HepG2 (cell line): Measurements from ENCODE around the gene EZH1. TPM values are rescaled to one million over a fixed set of nuclear protein-coding genes. Genes with fewer than 3 reads are reported as not detected.

Source experiments
- ARID5B ChIP-seq: IDR thresholded peaks from 2 replicates; pipeline ENCODE4 v1.4.0; 2020; ENCODE audit warnings: mild to moderate bottlenecking, missing genetic modification reagents
- ARNT2 ChIP-seq: sonication (generic); formaldehyde crosslinking; IDR thresholded peaks from 2 replicates; pipeline ENCODE4 v1.8.0; 2022; ENCODE audit warnings: mild to moderate bottlenecking, low read depth, missing genetic modification reagents, moderate library complexity
- DBP ChIP-seq: sonication (generic); formaldehyde crosslinking; IDR thresholded peaks from 2 replicates; pipeline ENCODE4 v1.4.0; 2020; ENCODE audit warnings: missing genetic modification reagents; ENCODE audit errors: not compliant biosample characterization
- MED13 ChIP-seq: sonication (generic); formaldehyde crosslinking; IDR thresholded peaks from 2 replicates; pipeline ENCODE4 v1.5.0; 2020; ENCODE audit warnings: missing genetic modification reagents
- MLX ChIP-seq: IDR thresholded peaks from 2 replicates; pipeline ENCODE4 v1.6.1; 2016
- NR2F1 ChIP-seq, 2 experiments: fragments of 450-650 bp in 1 of 2; formaldehyde crosslinking in 1 of 2; IDR thresholded peaks; 2 replicates each; pipeline versions ENCODE4 v1.5.0 to v1.6.1; 2016 to 2020; ENCODE audit warnings: mild to moderate bottlenecking in 1 of 2, missing compliant biosample characterization in 1 of 2, missing genetic modification reagents in 1 of 2, moderate library complexity in 1 of 2
- PATZ1 ChIP-seq: sonication (generic); formaldehyde crosslinking; IDR thresholded peaks from 2 replicates; pipeline ENCODE4 v1.4.0; 2020; ENCODE audit warnings: missing genetic modification reagents
- POGZ ChIP-seq: sonication (generic); formaldehyde crosslinking; IDR thresholded peaks from 2 replicates; pipeline ENCODE4 v1.4.0; 2020; ENCODE audit warnings: mild to moderate bottlenecking, missing genetic modification reagents
- SNAPC2 ChIP-seq: sonication (generic); formaldehyde crosslinking; IDR thresholded peaks from 2 replicates; pipeline ENCODE4 v1.8.1; 2022; ENCODE audit warnings: mild to moderate bottlenecking, missing genetic modification reagents
- TCF12 ChIP-seq, 2 experiments: fragments of 450-650 bp in 1 of 2; sonication (generic) in 1 of 2; formaldehyde crosslinking in 1 of 2; IDR thresholded peaks; 2 replicates each; pipeline versions ENCODE4 v1.6.1 to v1.8.0; 2017 to 2022; ENCODE audit warnings: antibody characterized with exemption in 1 of 2, mild to moderate bottlenecking in 1 of 2, missing genetic modification reagents in 1 of 2, moderate library complexity in 1 of 2
- TOPORS ChIP-seq: sonication (generic); formaldehyde crosslinking; IDR thresholded peaks from 2 replicates; pipeline ENCODE4 v1.8.0; 2023; ENCODE audit warnings: mild to moderate bottlenecking, missing genetic modification reagents
- TRIM22 ChIP-seq: fragments of 450-650 bp; IDR thresholded peaks from 2 replicates; pipeline ENCODE4 v1.6.1; 2017
- ZBTB33 ChIP-seq: sonication (generic); formaldehyde crosslinking; IDR thresholded peaks from 2 replicates; pipeline ENCODE4 v1.4.0; 2020; ENCODE audit warnings: missing genetic modification reagents
- ZBTB42 ChIP-seq: sonication (generic); formaldehyde crosslinking; IDR thresholded peaks from 2 replicates; pipeline ENCODE4 v1.5.0; 2020; ENCODE audit warnings: mild to moderate bottlenecking, missing genetic modification reagents
- ZNF251 ChIP-seq: sonication (generic); formaldehyde crosslinking; IDR thresholded peaks from 2 replicates; pipeline ENCODE4 v1.9.0; 2021; ENCODE audit warnings: mild to moderate bottlenecking, missing genetic modification reagents
- ZNF333 ChIP-seq: sonication (generic); formaldehyde crosslinking; IDR thresholded peaks from 2 replicates; pipeline ENCODE4 v1.4.0; 2020; ENCODE audit warnings: mild to moderate bottlenecking, missing genetic modification reagents, borderline replicate concordance
- ZNF670 ChIP-seq: sonication (generic); formaldehyde crosslinking; IDR thresholded peaks from 2 replicates; pipeline ENCODE4 v1.8.0; 2022; ENCODE audit warnings: mild to moderate bottlenecking, missing genetic modification reagents, borderline replicate concordance
- polyA plus RNA-seq, 8 experiments: library from polyadenylated mRNA; depleted of rRNA in 3 of 8; stranded (reverse) in 7 of 8; unstranded in 1 of 8; fragments of >200 nt; fragmentation: Illumina TruSeq in 4 of 8; extraction: Trizol in 4 of 8; gene quantifications; 2 replicates each; pipeline versions ENCODE4 v1.2.1 to v1.2.3, GENCODE V29; 2011 to 2016; ENCODE audit warnings: low read depth in 4 of 8, missing spikeins in 1 of 8, mixed read lengths in 1 of 8; ENCODE audit not compliant: insufficient read depth in 1 of 8
- total RNA-seq, 5 experiments: library from RNA; depleted of rRNA; stranded (reverse); fragments of >200 nt; fragmentation: Illumina TruSeq; extraction: Trizol; gene quantifications; 2 replicates each; pipeline ENCODE4 v1.2.3, GENCODE V29; 2016; ENCODE audit warnings: low read depth in 1 of 5

EZH1 gene
- total and polyA plus RNA-seq, 2 of the 13 experiments (the other 11 are each of a cell fraction or from before 2014, with no cell fraction given) = 11.6 to 24.0 TPM

GRCh38 chr17:42773290-42774035 is 28.6 kb upstream of the EZH1 start, which contains the start of gene VPS25 (continued):
- TF ChIP-seq ZNF333 (CRISPR knock-in tag) (0 out of 2 replicates have a peak, but pooled peaks have one; percentile 15), POGZ (CRISPR knock-in tag) (peak; percentile 77), TCF12 (IDR thresholded peaks at IDR 0.05) (no peak), TCF12 (CRISPR knock-in tag; IDR thresholded peaks at IDR 0.05) (no peak), TOPORS (CRISPR knock-in tag) (peak; percentile 61; the same call in 1 of the 2 replicates), NR2F1 (CRISPR knock-in tag; IDR thresholded peaks at IDR 0.05) (peak in 1 of 2 experiments; percentile 17; a peak in 1 of 4 replicates), DBP (no peak), MLX (CRISPR knock-in tag) (peak; percentile 36; the same call in 1 of the 2 replicates), ARID5B (CRISPR knock-in tag) (peak; percentile 79), TRIM22 (no peak), ZNF670 (CRISPR knock-in tag) (peak; percentile 52; the same call in 1 of the 2 replicates), MED13 (CRISPR knock-in tag) (peak; percentile 77; the same call in 1 of the 2 replicates), ARNT2 (CRISPR knock-in tag) (no peak; the same call in 1 of the 2 replicates), ZBTB33 (CRISPR knock-in tag) (peak; percentile 82), PATZ1 (CRISPR knock-in tag) (peak; percentile 76), SNAPC2 (CRISPR knock-in tag) (no peak), ZBTB42 (0 out of 2 replicates have a peak, but pooled peaks have one; percentile 59), ZNF251 (CRISPR knock-in tag) (no peak)
